ENCODE measurements around the gene NDUFB8.

NDUFB8 gene

GRCh38 chr10:100524206-100524605 lies 5.5 kb downstream of the NDUFB8 start:
- Histone ChIP-seq H3K4me3 (IDR thresholded peaks at IDR 0.05; ENCODE audit: insufficient read depth, low read depth, low read length) (no peak overlapping the region), H3K4me2 (no peak overlapping the region)

GRCh38 chr10:100522945-100523344 lies 6.7 kb downstream of the NDUFB8 start:
- Histone ChIP-seq H2AFZ (ENCODE audit: low read depth) (no peak overlapping the region), H3K27ac (no peak overlapping the region), H3K27me3 (ENCODE audit: insufficient read depth, low read depth) (no peaks in the 10 kb centered on the region), H3K36me3 (ENCODE audit: insufficient read depth) (no peaks in the 10 kb centered on the region), H4K20me1 (ENCODE audit: insufficient read depth) (no peaks in the 10 kb centered on the region), H3K9ac (no peak overlapping the region), H3K4me2 (no peak overlapping the region), H3K4me1 (ENCODE audit: low read depth, poor library complexity, severe bottlenecking) (peaks cover 10% of the 10 kb centered on the region), H3K4me3 (IDR thresholded peaks at IDR 0.05; ENCODE audit: insufficient read depth, low read depth, low read length) (no peak overlapping the region), H3K79me2 (ENCODE audit: insufficient read depth, low read depth) (peaks cover 5% of the 10 kb centered on the region; the same call in 1 of the 2 replicates)
- no peak for TF ChIP-seq CTCF (conservative IDR thresholded peaks at IDR 0.05; ENCODE audit: low read depth, low read length)

More at GRCh38 chr10:100524206-100524605, 5.5 kb downstream of the NDUFB8 start:
- Histone ChIP-seq H3K79me2 (ENCODE audit: insufficient read depth, low read depth) (peaks cover 17% of the 10 kb centered on the region; the same call in 1 of the 2 replicates), H3K36me3 (ENCODE audit: insufficient read depth) (no peaks in the 10 kb centered on the region), H3K4me1 (ENCODE audit: low read depth, poor library complexity, severe bottlenecking) (peaks cover 10% of the 10 kb centered on the region), H3K27me3 (ENCODE audit: insufficient read depth, low read depth) (no peaks in the 10 kb centered on the region), H4K20me1 (ENCODE audit: insufficient read depth) (no peaks in the 10 kb centered on the region), H2AFZ (ENCODE audit: low read depth) (no peak overlapping the region), H3K9ac (no peak overlapping the region), H3K27ac (no peak overlapping the region)
- no peak for TF ChIP-seq CTCF (conservative IDR thresholded peaks at IDR 0.05; ENCODE audit: low read depth, low read length)

GRCh38 chr10:100522107-100522801 lies 7.4 kb downstream of the NDUFB8 start:
- Histone ChIP-seq H3K9ac (no peak overlapping the region), H3K36me3 (ENCODE audit: insufficient read depth) (no peaks in the 10 kb centered on the region), H3K4me2 (no peak overlapping the region), H4K20me1 (ENCODE audit: insufficient read depth) (no peaks in the 10 kb centered on the region), H3K4me1 (ENCODE audit: low read depth, poor library complexity, severe bottlenecking) (peaks cover 17% of the 10 kb centered on the region), H3K79me2 (ENCODE audit: insufficient read depth, low read depth) (no peaks in the 10 kb centered on the region; the same call in 1 of the 2 replicates), H3K4me3 (IDR thresholded peaks at IDR 0.05; ENCODE audit: insufficient read depth, low read depth, low read length) (no peak overlapping the region), H3K27ac (no peak overlapping the region), H3K27me3 (ENCODE audit: insufficient read depth, low read depth) (no peaks in the 10 kb centered on the region), H2AFZ (ENCODE audit: low read depth) (no peak overlapping the region)
- TF ChIP-seq CTCF (conservative IDR thresholded peaks at IDR 0.05; ENCODE audit: low read depth, low read length): no peak

GRCh38 chr10:100520811-100521210 lies 8.9 kb downstream of the NDUFB8 start:
- H3K27ac ChIP-seq: no peak overlapping the region
- no peak for TF ChIP-seq CTCF (conservative IDR thresholded peaks at IDR 0.05; ENCODE audit: low read depth, low read length)
- no peaks in the 10 kb centered on the region for H3K27me3 ChIP-seq (ENCODE audit: insufficient read depth, low read depth)
- H3K4me3 ChIP-seq (IDR thresholded peaks at IDR 0.05; ENCODE audit: insufficient read depth, low read depth, low read length): no peak overlapping the region
- no peak overlapping the region for H3K9ac ChIP-seq
- H4K20me1 ChIP-seq (ENCODE audit: insufficient read depth): no peaks in the 10 kb centered on the region
- H3K79me2 ChIP-seq (ENCODE audit: insufficient read depth, low read depth): no peaks in the 10 kb centered on the region
- no peaks in the 10 kb centered on the region for H3K36me3 ChIP-seq (ENCODE audit: insufficient read depth)
- no peak overlapping the region for H3K4me2 ChIP-seq
- no peak overlapping the region for H2AFZ ChIP-seq (ENCODE audit: low read depth)
- H3K4me1 ChIP-seq (ENCODE audit: low read depth, poor library complexity, severe bottlenecking): peaks cover 31% of the 10 kb centered on the region
